Endothelial cell of umbilical vein (primary cell): ENCODE data around the gene CRB1. TPM values are rescaled to one million over a fixed set of nuclear protein-coding genes. Genes with fewer than 3 reads are reported as not detected.

Experiments used
- BruUV-seq: library from RNA; stranded (reverse); fragments of 400-500 nt; replicated peaks from 2 replicates; lab custom pipeline; 2021; lab: Mats Ljungman, UMichigan
- CTCF ChIA-PET: fragments of 300-600, 350-600 bp; sonication (Branson Sonifier 250); formaldehyde crosslinking; loops from one replicate; lab custom pipeline; 2021; ENCODE audit warnings: antibody characterized with exemption, inconsistent platforms; lab: Charles Lee
- POLR2A ChIA-PET: fragments of 300-600, 350-600 bp; sonication (Branson Sonifier 250); formaldehyde crosslinking; loops from one replicate; lab custom pipeline; 2021; ENCODE audit warnings: antibody characterized with exemption, inconsistent platforms; lab: Charles Lee
- DNase-seq: peaks from one replicate; pipeline ENCODE4 v3.0.0-alpha.2; 2011; ENCODE audit warnings: low read depth, low spot score
- FAIRE-seq: peaks from 2 replicates; lab custom pipeline; 2011; peaks lifted over from hg19 to GRCh38; lab: Jason Lieb, UNC
- H2AFZ ChIP-seq: 2 replicates; pipeline ENCODE4 v1.6.0; 2012; ENCODE audit warnings: low read depth, low read length, control low read depth, inconsistent platforms
- H3K27ac ChIP-seq: 2 replicates; pipeline ENCODE4 v1.5.1; 2011; ENCODE audit warnings: low read depth, mild to moderate bottlenecking, control low read depth, low read length, moderate library complexity; ENCODE audit not compliant: insufficient read depth
- H3K27me3 ChIP-seq, 2 experiments: 2 replicates each; pipeline versions ENCODE4 v1.6.0 to v1.6.1; 2011; ENCODE audit warnings: low read length in 2 of 2, mixed read lengths in 1 of 2; ENCODE audit not compliant: control insufficient read depth in 2 of 2, insufficient read depth in 2 of 2
- H3K36me3 ChIP-seq, 2 experiments: 2 replicates in 1 of 2; 3 replicates in 1 of 2; pipeline ENCODE4 v1.5.1; 2011; ENCODE audit warnings: low read length in 2 of 2, mild to moderate bottlenecking in 1 of 2, moderate library complexity in 1 of 2; ENCODE audit not compliant: control insufficient read depth in 2 of 2, insufficient read depth in 2 of 2; ENCODE audit errors: extremely low read depth in 1 of 2
- H3K4me1 ChIP-seq: 3 replicates; pipeline ENCODE4 v1.5.1; 2011; ENCODE audit warnings: mild to moderate bottlenecking, low read length; ENCODE audit not compliant: control insufficient read depth, insufficient read depth; ENCODE audit errors: extremely low read depth
- H3K4me2 ChIP-seq: 2 replicates; pipeline ENCODE4 v1.6.1; 2011; ENCODE audit warnings: low read length, control low read depth, mixed read lengths; ENCODE audit not compliant: insufficient read depth
- H3K4me3 ChIP-seq, 3 experiments: fragments of 200-600 bp in 1 of 3; sonication (generic), shearing (Covaris generic) in 1 of 3; replicated peaks in 1 of 3; 2 replicates each; pipeline ENCODE4 v1.5.1; 2011 to 2016; ENCODE audit warnings: control low read depth in 3 of 3, low read length in 3 of 3, mild to moderate bottlenecking in 2 of 3, inconsistent platforms in 1 of 3, low read depth in 1 of 3, moderate library complexity in 1 of 3; ENCODE audit not compliant: insufficient read depth in 1 of 3
- H3K79me2 ChIP-seq: 2 replicates; pipeline ENCODE4 v1.6.0; 2012; ENCODE audit warnings: low read length, inconsistent platforms; ENCODE audit not compliant: control insufficient read depth, insufficient read depth
- H3K9ac ChIP-seq: replicated peaks from 2 replicates; pipeline ENCODE3; 2011; ENCODE audit warnings: low read length, control low read depth; ENCODE audit not compliant: insufficient read depth; ENCODE audit errors: extremely low read depth
- H3K9me1 ChIP-seq: replicated peaks from 3 replicates; pipeline ENCODE4 v1.6.0; 2011; ENCODE audit warnings: mild to moderate bottlenecking, low read length; ENCODE audit not compliant: control insufficient read depth, insufficient read depth; ENCODE audit errors: extremely low read depth
- H3K9me3 ChIP-seq: replicated peaks from 2 replicates; pipeline ENCODE4 v1.5.1; 2012; ENCODE audit warnings: low read length, inconsistent platforms; ENCODE audit not compliant: control insufficient read depth, insufficient read depth
- H4K20me1 ChIP-seq: replicated peaks from 2 replicates; pipeline ENCODE3; 2011; ENCODE audit warnings: mild to moderate bottlenecking, low read length; ENCODE audit not compliant: control insufficient read depth, insufficient read depth; ENCODE audit errors: extremely low read depth
- EZH2 ChIP-seq: IDR thresholded peaks from 2 replicates; pipeline ENCODE4 v1.6.1; 2012; ENCODE audit warnings: borderline replicate concordance, low read depth, mild to moderate bottlenecking, moderate library complexity, low read length, inconsistent platforms; ENCODE audit not compliant: severe bottlenecking
- FOS ChIP-seq: IDR thresholded peaks from 2 replicates; pipeline ENCODE4 v1.6.1; 2011; ENCODE audit warnings: mild to moderate bottlenecking, low read length, moderate library complexity, borderline replicate concordance; ENCODE audit not compliant: insufficient read depth
- GATA2 ChIP-seq: IDR thresholded peaks from 2 replicates; pipeline ENCODE4 v1.7.0; 2011; ENCODE audit warnings: low read depth, mild to moderate bottlenecking, moderate library complexity, mixed read lengths, low read length; ENCODE audit not compliant: insufficient read length, insufficient read depth
- JUN ChIP-seq: IDR thresholded peaks from 2 replicates; pipeline ENCODE4 v1.6.1; 2011; ENCODE audit warnings: borderline replicate concordance, low read depth; ENCODE audit not compliant: insufficient read length, insufficient read depth
- MAX ChIP-seq: IDR thresholded peaks from 2 replicates; pipeline ENCODE4 v1.6.1; 2011; ENCODE audit not compliant: insufficient read depth, insufficient read length
- MYC ChIP-seq: IDR thresholded peaks from one replicate; pipeline ENCODE4 v1.6.1; 2011; ENCODE audit warnings: mild to moderate bottlenecking, low read depth, low read length
- POLR2A ChIP-seq: IDR thresholded peaks from 2 replicates; pipeline ENCODE4 v1.6.1; 2012; ENCODE audit warnings: low read depth, mild to moderate bottlenecking, control low read depth, low read length
- POLR2AphosphoS5 ChIP-seq: IDR thresholded peaks from 2 replicates; pipeline ENCODE4 v1.6.1; 2012; ENCODE audit warnings: low read depth, mild to moderate bottlenecking, control low read depth, low read length, moderate library complexity; ENCODE audit not compliant: insufficient read depth
- dilution Hi-C: fragments of 300-500 bp; cut with MboI; formaldehyde crosslinking; loops from one replicate; pipeline ENCODE4 v1.15.0; 2019; ENCODE audit warnings: low sequenced_read_pairs; ENCODE audit not compliant: extremely low pct_ligation_motif_present
- intact Hi-C: fragments of 100-400 bp; cut with micrococcal nuclease; formaldehyde crosslinking; loops from one replicate; pipeline ENCODE4 v1.10.0; 2022
- polyA plus RNA-seq, 4 experiments: library from polyadenylated mRNA; depleted of rRNA in 3 of 4; stranded (reverse) in 3 of 4; unstranded in 1 of 4; fragments of >200 nt; gene quantifications; 2 replicates each; pipeline versions ENCODE4 v1.2.1 to v1.2.3, GENCODE V29; 2011 to 2012; ENCODE audit warnings: missing spikeins in 1 of 4
- total RNA-seq: library from RNA; stranded (reverse); gene quantifications from 2 replicates; pipeline ENCODE4 v1.2.3, GENCODE V29; 2021
- TF ChIP-seq, protein P1 (sequence below), 2 donors: IDR thresholded peaks; 1 replicate in 1 of 2; 2 replicates in 1 of 2; pipeline ENCODE4 v1.5.1; 2011; ENCODE audit warnings: low read length in 2 of 2, mild to moderate bottlenecking in 2 of 2, moderate library complexity in 2 of 2, control low read depth in 1 of 2, inconsistent platforms in 1 of 2, low read depth in 1 of 2; ENCODE audit not compliant: insufficient read depth in 1 of 2; ENCODE audit errors: extremely low read depth in 1 of 2

Gene CRB1
- total and polyA plus RNA-seq, 2 donors (not counting 3 experiments of a cell fraction or from before 2014, with no cell fraction given), result not detected

- H3K36me3 ChIP-seq, result no peaks in the 10 kb centered on the region
- H3K27ac ChIP-seq, result no peak overlapping the region
- no peaks in the 10 kb centered on the region for H3K9me3 ChIP-seq
- dilution Hi-C loops (no loop called here), intact Hi-C loops (no loop called here)
- peaks cover 2% of the 10 kb centered on the region for H3K9me1 ChIP-seq
- H3K79me2 ChIP-seq, result no peaks in the 10 kb centered on the region
- H3K27me3 ChIP-seq, result no peaks in the 10 kb centered on the region
- no TSS peak for BruUV-seq
- CTCF ChIA-PET, result interaction anchor here (1.0 to 1.3 kb wide), 2 partner anchors 9 to 14 kb away, joined by 3 read pairs; no protein-coding TSS in a partner anchor
- FAIRE-seq (no peak), DNase-seq (no peak)
- H3K4me2 ChIP-seq, result no peak overlapping the region
- POLR2A ChIA-PET, result no interaction called here
- H3K4me3 ChIP-seq, result no peak overlapping the region
- H4K20me1 ChIP-seq, result no peaks in the 10 kb centered on the region
- H2AFZ ChIP-seq, result no peak overlapping the region
- H3K9ac ChIP-seq, result no peak overlapping the region
- TF ChIP-seq POLR2A, result no peak
- TF ChIP-seq, protein P1, sequence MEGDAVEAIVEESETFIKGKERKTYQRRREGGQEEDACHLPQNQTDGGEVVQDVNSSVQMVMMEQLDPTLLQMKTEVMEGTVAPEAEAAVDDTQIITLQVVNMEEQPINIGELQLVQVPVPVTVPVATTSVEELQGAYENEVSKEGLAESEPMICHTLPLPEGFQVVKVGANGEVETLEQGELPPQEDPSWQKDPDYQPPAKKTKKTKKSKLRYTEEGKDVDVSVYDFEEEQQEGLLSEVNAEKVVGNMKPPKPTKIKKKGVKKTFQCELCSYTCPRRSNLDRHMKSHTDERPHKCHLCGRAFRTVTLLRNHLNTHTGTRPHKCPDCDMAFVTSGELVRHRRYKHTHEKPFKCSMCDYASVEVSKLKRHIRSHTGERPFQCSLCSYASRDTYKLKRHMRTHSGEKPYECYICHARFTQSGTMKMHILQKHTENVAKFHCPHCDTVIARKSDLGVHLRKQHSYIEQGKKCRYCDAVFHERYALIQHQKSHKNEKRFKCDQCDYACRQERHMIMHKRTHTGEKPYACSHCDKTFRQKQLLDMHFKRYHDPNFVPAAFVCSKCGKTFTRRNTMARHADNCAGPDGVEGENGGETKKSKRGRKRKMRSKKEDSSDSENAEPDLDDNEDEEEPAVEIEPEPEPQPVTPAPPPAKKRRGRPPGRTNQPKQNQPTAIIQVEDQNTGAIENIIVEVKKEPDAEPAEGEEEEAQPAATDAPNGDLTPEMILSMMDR (IDR thresholded peaks at IDR 0.05; ENCODE audit: extremely low read depth in 1 of 2, insufficient read depth in 1 of 2, low read depth in 1 of 2, low read length in 2 of 2), result no peak
- TF ChIP-seq MYC, result no peak
- TF ChIP-seq MAX, result no peak
- no peak for TF ChIP-seq GATA2
- no peak for TF ChIP-seq EZH2
- no peak for TF ChIP-seq POLR2AphosphoS5
- no peak for TF ChIP-seq JUN
- no peak for TF ChIP-seq FOS
- no peaks in the 10 kb centered on the region for H3K4me1 ChIP-seq
These were observed 53.8 kb downstream of the CRB1 start for GRCh38 chr1:197321811-197322210.
